Nucleus accumbens (tissue), 56 donors: ENCODE data around the gene FGF10.

Experiments
- DNase-seq, 56 donors: peaks; one replicate each; lab custom pipeline; 2025; lab: John Stamatoyannopoulos, UW

Gene FGF10

DNA sequence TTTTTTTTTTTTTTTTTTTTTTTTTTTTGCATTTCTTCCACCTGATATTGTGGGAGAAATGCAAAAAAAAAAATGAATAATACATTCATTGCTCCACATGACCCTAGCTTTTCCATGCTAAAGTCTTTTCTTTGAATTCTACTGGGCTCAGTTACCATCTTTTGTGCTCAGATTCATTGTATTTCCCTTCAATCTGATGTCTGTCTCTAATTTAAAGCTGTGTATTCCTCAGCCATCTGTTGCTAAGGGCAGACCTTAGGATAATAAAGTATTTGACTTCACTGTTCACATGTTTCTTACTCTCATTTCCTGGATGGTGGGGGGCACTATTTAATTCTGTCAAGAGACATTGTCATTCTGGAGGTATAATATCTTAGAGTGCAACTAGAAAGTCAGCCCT lies 123.5 kb downstream of the FGF10 start:
- DNase-seq = no peak

- DNase-seq = no peak
These were observed 128.4 kb downstream of the FGF10 start for GRCh38 chr5:44260793-44261192.

GRCh38 chr5:44257653-44258365 lies 131.4 kb downstream of the FGF10 start:
- no peak for DNase-seq

- no peak for DNase-seq
These were observed 132.0 kb downstream of the FGF10 start for GRCh38 chr5:44257221-44257620.
